ENCODE results near the gene NPIPA1. TPM values are rescaled to one million over a fixed set of nuclear protein-coding genes. Genes with fewer than 3 reads are reported as not detected.

The NPIPA1 gene
- total and polyA plus RNA-seq, 2 of the 13 experiments (the other 11 are each of a cell fraction or from before 2014, with no cell fraction given) = 75.9 to 183 TPM

DNA sequence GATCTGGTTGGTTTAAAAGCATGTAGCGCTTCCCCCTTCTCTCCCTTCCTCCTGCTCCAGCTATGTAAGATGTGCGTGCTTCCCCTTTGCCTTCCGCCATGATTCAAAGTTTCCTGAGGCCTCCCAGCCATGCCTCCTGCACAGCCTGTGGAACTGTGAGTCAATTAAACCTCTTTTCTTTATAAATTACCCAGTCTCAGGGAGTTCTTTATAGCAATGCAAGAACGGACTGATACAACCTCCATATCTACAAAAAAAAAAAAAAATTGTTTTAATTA lies 21.0 kb downstream of the NPIPA1 start (continued):
- TF ChIP-seq, protein P1, sequence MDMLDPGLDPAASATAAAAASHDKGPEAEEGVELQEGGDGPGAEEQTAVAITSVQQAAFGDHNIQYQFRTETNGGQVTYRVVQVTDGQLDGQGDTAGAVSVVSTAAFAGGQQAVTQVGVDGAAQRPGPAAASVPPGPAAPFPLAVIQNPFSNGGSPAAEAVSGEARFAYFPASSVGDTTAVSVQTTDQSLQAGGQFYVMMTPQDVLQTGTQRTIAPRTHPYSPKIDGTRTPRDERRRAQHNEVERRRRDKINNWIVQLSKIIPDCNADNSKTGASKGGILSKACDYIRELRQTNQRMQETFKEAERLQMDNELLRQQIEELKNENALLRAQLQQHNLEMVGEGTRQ (IDR thresholded peaks at IDR 0.05; ENCODE audit: low read depth, low read length) = no peak
- TF ChIP-seq, protein P1 (CRISPR knock-in tag; IDR thresholded peaks at IDR 0.05; ENCODE audit: borderline replicate concordance) = no peak

DNA sequence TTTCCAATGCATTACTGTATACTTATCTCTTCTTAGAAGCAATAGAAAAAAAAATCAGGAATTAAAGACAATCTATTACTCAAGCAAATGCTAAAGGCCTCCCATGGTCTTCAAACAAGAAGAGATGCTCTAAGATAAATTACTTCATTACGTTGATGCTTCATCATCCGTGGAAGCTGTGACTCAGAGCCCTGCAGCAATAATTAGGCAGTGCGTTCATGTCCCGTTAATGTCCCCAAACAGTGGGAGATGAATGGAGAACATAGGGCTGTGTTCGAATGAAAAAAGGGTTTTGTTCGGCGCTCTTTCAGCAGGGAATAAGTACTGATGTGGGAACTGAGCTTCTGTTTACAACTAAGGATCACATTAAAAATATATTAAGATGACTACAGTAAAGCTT lies 21.7 kb downstream of the NPIPA1 start:
- DNase-seq (ENCODE audit: low spot score) = no peak
- no peak for FAIRE-seq
- BruUV-seq (replicated peaks) = no TSS peak
- H3K4me3 ChIP-seq (replicated peaks in 1 of 3; ENCODE audit: insufficient read depth in 1 of 3, low read depth in 2 of 3, low read length in 3 of 3) = no peak overlapping the region
- ChIA-PET POLR2A (no interaction called here), CTCF (ENCODE audit: low intra/inter-chr PET ratio, low total read pairs) (no interaction called here)
- intact Hi-C loops (cut with micrococcal nuclease; ENCODE audit: unreplicated experiment) (no loop called here), in situ Hi-C loops (cut with HindIII; ENCODE audit: extremely low pct_ligation_motif_present, low pct_unique_long_range_greater_than_20kb) (no loop called here)
- no peaks in the 10 kb centered on the region for H3K79me2 ChIP-seq (ENCODE audit: insufficient read depth, low read length)
- peaks cover 16% of the 10 kb centered on the region; the same call in 1 of the 2 replicates for H3K4me1 ChIP-seq (ENCODE audit: insufficient read depth, low read length)
- H2AFZ ChIP-seq (ENCODE audit: low read length) = no peak overlapping the region
- H3K9me3 ChIP-seq (ENCODE audit: low read length) = no peaks in the 10 kb centered on the region
- H3K9ac ChIP-seq (ENCODE audit: insufficient read depth, low read depth, low read length) = no peak overlapping the region
- H4K20me1 ChIP-seq (ENCODE audit: insufficient read depth, low read length) = no peaks in the 10 kb centered on the region
- TF ChIP-seq ZNF776 (CRISPR knock-in tag; IDR thresholded peaks at IDR 0.05) = no peak
- no peak for TF ChIP-seq HNRNPH1 (optimal IDR thresholded peaks at IDR 0.05; ENCODE audit: low read depth, low read length)
- no peak for TF ChIP-seq TOE1 (CRISPR knock-in tag; IDR thresholded peaks at IDR 0.05)
- no peak for TF ChIP-seq MTA1 (CRISPR knock-in tag; IDR thresholded peaks at IDR 0.05; ENCODE audit: borderline replicate concordance)
- no peak for TF ChIP-seq PAWR (CRISPR knock-in tag; IDR thresholded peaks at IDR 0.05; ENCODE audit: borderline replicate concordance)
- TF ChIP-seq, protein P2, sequence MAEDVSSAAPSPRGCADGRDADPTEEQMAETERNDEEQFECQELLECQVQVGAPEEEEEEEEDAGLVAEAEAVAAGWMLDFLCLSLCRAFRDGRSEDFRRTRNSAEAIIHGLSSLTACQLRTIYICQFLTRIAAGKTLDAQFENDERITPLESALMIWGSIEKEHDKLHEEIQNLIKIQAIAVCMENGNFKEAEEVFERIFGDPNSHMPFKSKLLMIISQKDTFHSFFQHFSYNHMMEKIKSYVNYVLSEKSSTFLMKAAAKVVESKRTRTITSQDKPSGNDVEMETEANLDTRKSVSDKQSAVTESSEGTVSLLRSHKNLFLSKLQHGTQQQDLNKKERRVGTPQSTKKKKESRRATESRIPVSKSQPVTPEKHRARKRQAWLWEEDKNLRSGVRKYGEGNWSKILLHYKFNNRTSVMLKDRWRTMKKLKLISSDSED (CRISPR knock-in tag; IDR thresholded peaks at IDR 0.05) = no peak
- TF ChIP-seq FIP1L1 (IDR thresholded peaks at IDR 0.05; ENCODE audit: borderline replicate concordance, insufficient read depth, low read depth, low read length) = no peak
- TF ChIP-seq AGO2 (optimal IDR thresholded peaks at IDR 0.05; ENCODE audit: low read depth, low read length) = no peak
- TF ChIP-seq, protein P3, sequence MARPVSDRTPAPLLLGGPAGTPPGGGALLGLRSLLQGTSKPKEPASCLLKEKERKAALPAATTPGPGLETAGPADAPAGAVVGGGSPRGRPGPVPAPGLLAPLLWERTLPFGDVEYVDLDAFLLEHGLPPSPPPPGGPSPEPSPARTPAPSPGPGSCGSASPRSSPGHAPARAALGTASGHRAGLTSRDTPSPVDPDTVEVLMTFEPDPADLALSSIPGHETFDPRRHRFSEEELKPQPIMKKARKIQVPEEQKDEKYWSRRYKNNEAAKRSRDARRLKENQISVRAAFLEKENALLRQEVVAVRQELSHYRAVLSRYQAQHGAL (CRISPR knock-in tag; IDR thresholded peaks at IDR 0.05; ENCODE audit: not compliant biosample characterization) = no peak
- no peak for TF ChIP-seq ZSCAN9 (CRISPR knock-in tag; IDR thresholded peaks at IDR 0.05; ENCODE audit: borderline replicate concordance)
- TF ChIP-seq IRF2 (CRISPR knock-in tag; IDR thresholded peaks at IDR 0.05) = no peak
- no peak for TF ChIP-seq MYC (CRISPR knock-in tag; IDR thresholded peaks at IDR 0.05; ENCODE audit: borderline replicate concordance)
- TF ChIP-seq ZBTB21 (CRISPR knock-in tag; IDR thresholded peaks at IDR 0.05) = no peak
- no peak for TF ChIP-seq PPARG (CRISPR knock-in tag; conservative IDR thresholded peaks at IDR 0.05)
- no peak for TF ChIP-seq MIXL1 (CRISPR knock-in tag; IDR thresholded peaks at IDR 0.05)
- no peak for TF ChIP-seq ARHGAP35 (CRISPR knock-in tag; IDR thresholded peaks at IDR 0.05; ENCODE audit: borderline replicate concordance)
- no peaks in the 10 kb centered on the region for H3K36me3 ChIP-seq (replicated peaks in 1 of 2; ENCODE audit: control insufficient read depth in 1 of 2, insufficient read depth in 2 of 2, low read length in 2 of 2)
- 74% methylated on average over 7 of the region's 7 CpGs for WGBS (ENCODE audit: low lambda C conversion rate)
- no peak for ATAC-seq
- H3K4me2 ChIP-seq (ENCODE audit: low read depth, low read length) = no peak overlapping the region
- peaks cover 0 to 13% of the 10 kb centered on the region in 2 experiments; a peak in 1 of 5 replicates for H3K27me3 ChIP-seq (ENCODE audit: control insufficient read depth in 1 of 2, insufficient read depth in 2 of 2, low read length in 2 of 2)
- H3K27ac ChIP-seq (ENCODE audit: extremely low read length, insufficient read depth, low read length) = no peak overlapping the region
